GM23248 (cell line): ENCODE measurements around the gene B3GAT3. TPM values are rescaled to one million over a fixed set of nuclear protein-coding genes. Genes with fewer than 3 reads are reported as not detected.
A peak's percentile ranks its signal among the peaks of the same experiment; 100 is the strongest.

Source experiments
- DNase-seq: peaks from one replicate; pipeline ENCODE4 v3.0.0-alpha.2; 2015
- H2AFZ ChIP-seq: fragments of 200-600 bp; sonication (generic); 2 replicates; pipeline ENCODE4 v1.6.1; 2016; ENCODE audit warnings: antibody characterized with exemption
- H3F3A ChIP-seq: fragments of 200-600 bp; sonication (generic); 2 replicates; pipeline ENCODE4 v1.6.1; 2016; ENCODE audit warnings: mild to moderate bottlenecking, antibody characterized with exemption, mixed run types; ENCODE audit not compliant: insufficient read depth
- H3K27ac ChIP-seq: fragments of 200-600 bp; sonication (generic); 2 replicates; pipeline ENCODE4 v1.5.1; 2016; ENCODE audit warnings: mild to moderate bottlenecking
- H3K27me3 ChIP-seq: fragments of 200-600 bp; sonication (generic); replicated peaks from 2 replicates; pipeline ENCODE4 v1.6.1; 2016; ENCODE audit warnings: mild to moderate bottlenecking; ENCODE audit not compliant: insufficient read depth
- H3K36me3 ChIP-seq: fragments of 200-600 bp; sonication (generic); 2 replicates; pipeline ENCODE4 v1.6.1; 2016; ENCODE audit warnings: low read depth, mild to moderate bottlenecking
- H3K4me1 ChIP-seq: fragments of 200-600 bp; sonication (generic); 2 replicates; pipeline ENCODE4 v1.6.1; 2016; ENCODE audit warnings: mild to moderate bottlenecking; ENCODE audit not compliant: insufficient read depth
- H3K4me2 ChIP-seq: fragments of 200-600 bp; sonication (generic); one replicate; pipeline ENCODE4 v1.6.1; 2016; ENCODE audit warnings: mild to moderate bottlenecking; ENCODE audit not compliant: unreplicated experiment
- H3K4me3 ChIP-seq: fragments of 200-600 bp; sonication (generic); 2 replicates; pipeline ENCODE4 v1.5.1; 2016; ENCODE audit warnings: mild to moderate bottlenecking
- H3K79me2 ChIP-seq: fragments of 200-600 bp; sonication (generic); 2 replicates; pipeline ENCODE4 v1.6.1; 2016; ENCODE audit warnings: mild to moderate bottlenecking; ENCODE audit not compliant: insufficient read depth
- H3K9ac ChIP-seq: fragments of 200-600 bp; sonication (generic); 2 replicates; pipeline ENCODE4 v1.6.1; 2016; ENCODE audit warnings: mild to moderate bottlenecking
- H3K9me2 ChIP-seq: fragments of 200-600 bp; sonication (generic); 2 replicates; pipeline ENCODE4 v1.6.1; 2016; ENCODE audit warnings: mixed run types, mild to moderate bottlenecking, moderate library complexity; ENCODE audit not compliant: insufficient read depth
- H3K9me3 ChIP-seq: fragments of 200-600 bp; sonication (generic); one replicate; pipeline ENCODE4 v1.6.1; 2017; ENCODE audit warnings: low read depth
- H4K20me1 ChIP-seq: fragments of 200-600 bp; sonication (generic); 2 replicates; pipeline ENCODE4 v1.6.0; 2016; ENCODE audit not compliant: insufficient read depth
- EZH2 ChIP-seq: fragments of 200-600 bp; sonication (generic); IDR thresholded peaks from 2 replicates; pipeline ENCODE4 v1.6.1; 2018; ENCODE audit warnings: antibody characterized with exemption, mild to moderate bottlenecking; ENCODE audit not compliant: insufficient read depth, poor library complexity, severe bottlenecking
- EZH2phosphoT487 ChIP-seq: fragments of 200-600 bp; sonication (generic); IDR thresholded peaks from 2 replicates; pipeline ENCODE4 v1.6.1; 2018; ENCODE audit warnings: antibody characterized with exemption, moderate library complexity, mild to moderate bottlenecking, low read depth; ENCODE audit not compliant: insufficient read depth
- WGBS, 2 experiments: methylation state at CpG; one replicate each; pipeline ENCODE4 v1.1.6; 2015 to 2017; ENCODE audit warnings: low lambda C conversion rate in 2 of 2, low coverage in 1 of 2; ENCODE audit errors: missing lambda C conversion rate in 2 of 2; 5-methylcytosine and 5-hydroxymethylcytosine counted together
- in situ Hi-C: fragments of 300-500 bp; cut with MboI; formaldehyde crosslinking; loops from 2 replicates; pipeline ENCODE4 v1.15.0; 2020
- microRNA-seq: library from miRNA; unstranded; fragments of <30 nt; microRNA quantifications from one replicate; pipeline ENCODE4, GENCODE V29; 2016; ENCODE audit warnings: borderline number of aligned reads
- polyA plus RNA-seq: library from polyadenylated mRNA; unstranded; fragments of >200 nt; fragmentation: Nextera tagmentation; extraction: Ambion mirVana; gene quantifications from 2 replicates; pipeline ENCODE4 v1.2.1, GENCODE V29; 2016
- small RNA-seq: library from RNA; depleted of rRNA; stranded (forward); fragments of <200 nt; gene quantifications from one replicate; pipeline ENCODE3, GENCODE V24; 2014; ENCODE audit warnings: low read depth, low replicate concordance
- total RNA-seq: library from RNA; depleted of rRNA; stranded (reverse); fragments of >200 nt; shearing (Covaris generic); gene quantifications from 2 replicates; pipeline ENCODE4 v1.2.3, GENCODE V29; 2014; rRNA removed

B3GAT3 gene
- total and polyA plus RNA-seq, 2 experiments from 2014 or later: 35.6 to 44.2 TPM

GRCh38 chr11:62567018-62567633 lies 54.7 kb downstream of the B3GAT3 start:
- no peak overlapping the region for H3K27ac ChIP-seq
- TF ChIP-seq EZH2: no peak
- TF ChIP-seq EZH2phosphoT487: no peak
- peaks cover 96% of the 10 kb centered on the region for H3K79me2 ChIP-seq
- no peaks in the 10 kb centered on the region for H3K9me2 ChIP-seq
- H3K27me3 ChIP-seq: no peaks in the 10 kb centered on the region
- WGBS, 2 experiments: 67 to 78% methylated on average over 8 of the region's 8 CpGs
- H3K9ac ChIP-seq: no peak overlapping the region
- no peaks in the 10 kb centered on the region; the same call in 1 of the 2 replicates for H4K20me1 ChIP-seq
- no peak overlapping the region for H3K4me3 ChIP-seq
- in situ Hi-C loops: no loop called here
- peaks cover 21% of the 10 kb centered on the region for H3K4me1 ChIP-seq
- no peak overlapping the region for H3K4me2 ChIP-seq
- no peak for DNase-seq
- peaks cover 80% of the 10 kb centered on the region for H3K36me3 ChIP-seq
- H2AFZ ChIP-seq: no peak overlapping the region
- peaks cover 71% of the 10 kb centered on the region for H3F3A ChIP-seq
- H3K9me3 ChIP-seq: no peaks in the 10 kb centered on the region

DNA sequence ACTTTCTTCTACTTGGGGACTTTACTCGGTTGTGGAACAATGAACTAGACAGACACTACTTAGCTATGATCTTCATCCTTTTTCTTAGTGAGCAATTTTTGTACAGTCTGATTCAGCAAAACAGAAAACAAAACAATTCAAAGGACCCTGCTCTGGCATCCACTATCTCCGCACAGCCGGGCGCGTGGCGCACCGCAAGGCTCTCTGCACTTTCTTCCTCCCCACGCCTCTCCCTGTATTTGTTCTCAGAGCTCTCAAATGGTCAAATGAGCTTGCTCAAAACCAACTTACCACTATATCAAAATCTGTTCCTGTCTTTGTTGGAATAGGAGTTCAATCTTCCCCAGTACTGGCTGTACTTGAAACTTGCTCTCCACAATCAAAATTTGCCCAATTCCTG lies 55.5 kb downstream of the B3GAT3 start:
- in situ Hi-C loops: no loop called here

More for the DNA sequence above, 55.5 kb downstream of the B3GAT3 start:
- no peaks in the 10 kb centered on the region for H3K9me3 ChIP-seq
- no peaks in the 10 kb centered on the region for H3K27me3 ChIP-seq
- 97 to 98% methylated on average over 8 of the region's 8 CpGs for WGBS, 2 experiments
- H3K4me1 ChIP-seq: peaks cover 15% of the 10 kb centered on the region
- H3K79me2 ChIP-seq: peaks cover 89% of the 10 kb centered on the region
- H3K9ac ChIP-seq: no peak overlapping the region
- peaks cover 76% of the 10 kb centered on the region for H3K36me3 ChIP-seq
- DNase-seq: no peak
- H3K27ac ChIP-seq: 0 out of 2 replicates have a peak overlapping the region, but pooled peaks have one; percentile 29
- H3K4me3 ChIP-seq: no peak overlapping the region
- peaks cover 74% of the 10 kb centered on the region for H3F3A ChIP-seq
- no peaks in the 10 kb centered on the region; the same call in 1 of the 2 replicates for H4K20me1 ChIP-seq
- H3K4me2 ChIP-seq: no peak overlapping the region
- no peak overlapping the region for H2AFZ ChIP-seq
- H3K9me2 ChIP-seq: no peaks in the 10 kb centered on the region
- TF ChIP-seq EZH2: no peak
- no peak for TF ChIP-seq EZH2phosphoT487

Small RNA genes within 50 kb of the gene (microRNA-seq; reads per million reads assigned to microRNA genes)
- gene MIR6747: not detected

Small RNA genes within 50 kb of the gene (small RNA-seq; reads per million reads assigned to genes)
- gene AP001458.1 (not detected), gene MIR6747 (not detected), gene SNORA57 (not detected)

Other genes starting within 250 kb of the B3GAT3 start
- not detected in 2 replicates for gene SCGB1A1, start 203.0 kb downstream of the B3GAT3 start, total RNA-seq
- not detected in 2 replicates for gene SCGB1A1, start 203.0 kb downstream of the B3GAT3 start, polyA plus RNA-seq
- gene AHNAK, start 75.2 kb downstream of the B3GAT3 start, total RNA-seq: 548 and 557 TPM in 2 replicates
- 163 and 167 TPM in 2 replicates for gene AHNAK, start 75.2 kb downstream of the B3GAT3 start, polyA plus RNA-seq
- 1,322 and 1,677 TPM in 2 replicates for gene EEF1G, start 48.1 kb downstream of the B3GAT3 start, total RNA-seq
- 533 and 544 TPM in 2 replicates for gene EEF1G, start 48.1 kb downstream of the B3GAT3 start, polyA plus RNA-seq
- 6.1 and 7.7 TPM in 2 replicates for gene TUT1, start 30.5 kb downstream of the B3GAT3 start, total RNA-seq
- gene TUT1, start 30.5 kb downstream of the B3GAT3 start, polyA plus RNA-seq: 11.1 and 12.1 TPM in 2 replicates
- 98.8 and 114 TPM in 2 replicates for gene MTA2, start 20.1 kb downstream of the B3GAT3 start, total RNA-seq
- gene MTA2, start 20.1 kb downstream of the B3GAT3 start, polyA plus RNA-seq: 26.3 and 28.9 TPM in 2 replicates
- 43.4 and 47.2 TPM in 2 replicates for gene EML3, start 9.2 kb downstream of the B3GAT3 start, total RNA-seq
- gene EML3, start 9.2 kb downstream of the B3GAT3 start, polyA plus RNA-seq: 32.8 and 34.8 TPM in 2 replicates
- gene ROM1, start 8.7 kb downstream of the B3GAT3 start, total RNA-seq: 3.4 and 6.5 TPM in 2 replicates
- 5.4 and 8.8 TPM in 2 replicates for gene ROM1, start 8.7 kb downstream of the B3GAT3 start, polyA plus RNA-seq
- gene GANAB, start 24.6 kb upstream of the B3GAT3 start, total RNA-seq: 307 and 312 TPM in 2 replicates
- 224 and 225 TPM in 2 replicates for gene GANAB, start 24.6 kb upstream of the B3GAT3 start, polyA plus RNA-seq
- 26.4 and 30.4 TPM in 2 replicates for gene INTS5, start 31.3 kb upstream of the B3GAT3 start, total RNA-seq
- 17.1 and 18.9 TPM in 2 replicates for gene INTS5, start 31.3 kb upstream of the B3GAT3 start, polyA plus RNA-seq
- gene C11orf98, start 43.2 kb upstream of the B3GAT3 start, total RNA-seq: 16.6 and 24.2 TPM in 2 replicates
- gene C11orf98, start 43.2 kb upstream of the B3GAT3 start, polyA plus RNA-seq: 76.8 and 77.9 TPM in 2 replicates
- gene CSKMT, start 43.3 kb upstream of the B3GAT3 start, total RNA-seq: 5.4 and 6.1 TPM in 2 replicates
- 2.9 and 3.6 TPM in 2 replicates for gene CSKMT, start 43.3 kb upstream of the B3GAT3 start, polyA plus RNA-seq
- 2.3 and 5.9 TPM in 2 replicates for gene UQCC3, start 49.7 kb upstream of the B3GAT3 start, total RNA-seq
- gene UQCC3, start 49.7 kb upstream of the B3GAT3 start, polyA plus RNA-seq: 14.5 and 15.1 TPM in 2 replicates
- 5.8 and 12.6 TPM in 2 replicates for gene LBHD1, start 50.3 kb upstream of the B3GAT3 start, total RNA-seq
- gene LBHD1, start 50.3 kb upstream of the B3GAT3 start, polyA plus RNA-seq: 3.6 and 4.3 TPM in 2 replicates
- 131 and 135 TPM in 2 replicates for gene UBXN1, start 57.1 kb upstream of the B3GAT3 start, total RNA-seq
- gene UBXN1, start 57.1 kb upstream of the B3GAT3 start, polyA plus RNA-seq: 84.0 and 85.3 TPM in 2 replicates
- gene LRRN4CL, start 67.5 kb upstream of the B3GAT3 start, total RNA-seq: 6.9 and 12.3 TPM in 2 replicates
- gene LRRN4CL, start 67.5 kb upstream of the B3GAT3 start, polyA plus RNA-seq: 2.1 and 2.3 TPM in 2 replicates
- 51.0 and 63.5 TPM in 2 replicates for gene BSCL2, start 85.4 kb upstream of the B3GAT3 start, total RNA-seq
- 74.5 and 79.0 TPM in 2 replicates for gene BSCL2, start 85.4 kb upstream of the B3GAT3 start, polyA plus RNA-seq
- gene GNG3, start 85.7 kb upstream of the B3GAT3 start, total RNA-seq: not detected in 2 replicates
- gene GNG3, start 85.7 kb upstream of the B3GAT3 start, polyA plus RNA-seq: 0.29 TPM in 1 of 2 replicates, not detected in the other
- gene HNRNPUL2, start 105.5 kb upstream of the B3GAT3 start, total RNA-seq: 2.9 and 5.0 TPM in 2 replicates
- 2.1 and 3.1 TPM in 2 replicates for gene HNRNPUL2, start 105.5 kb upstream of the B3GAT3 start, polyA plus RNA-seq
- gene TTC9C, start 106.5 kb upstream of the B3GAT3 start, total RNA-seq: 28.9 and 54.6 TPM in 2 replicates
- 40.1 and 46.6 TPM in 2 replicates for gene TTC9C, start 106.5 kb upstream of the B3GAT3 start, polyA plus RNA-seq
- gene ZBTB3, start 132.2 kb upstream of the B3GAT3 start, total RNA-seq: 6.6 and 8.0 TPM in 2 replicates
- gene ZBTB3, start 132.2 kb upstream of the B3GAT3 start, polyA plus RNA-seq: 4.9 and 5.5 TPM in 2 replicates
- 61.2 and 73.3 TPM in 2 replicates for gene POLR2G, start 139.6 kb upstream of the B3GAT3 start, total RNA-seq
- 154 and 156 TPM in 2 replicates for gene POLR2G, start 139.6 kb upstream of the B3GAT3 start, polyA plus RNA-seq
- gene TAF6L, start 149.4 kb upstream of the B3GAT3 start, total RNA-seq: 11.6 and 22.5 TPM in 2 replicates
- 8.2 and 9.1 TPM in 2 replicates for gene TAF6L, start 149.4 kb upstream of the B3GAT3 start, polyA plus RNA-seq
- 73.3 and 151 TPM in 2 replicates for gene TMEM179B, start 165.4 kb upstream of the B3GAT3 start, total RNA-seq
- gene TMEM179B, start 165.4 kb upstream of the B3GAT3 start, polyA plus RNA-seq: 140 and 150 TPM in 2 replicates
- 32.0 and 33.4 TPM in 2 replicates for gene TMEM223, start 170.0 kb upstream of the B3GAT3 start, total RNA-seq
- gene TMEM223, start 170.0 kb upstream of the B3GAT3 start, polyA plus RNA-seq: 31.4 and 34.2 TPM in 2 replicates
- 25.0 and 32.0 TPM in 2 replicates for gene NXF1, start 183.5 kb upstream of the B3GAT3 start, total RNA-seq
- gene NXF1, start 183.5 kb upstream of the B3GAT3 start, polyA plus RNA-seq: 51.1 and 53.3 TPM in 2 replicates
- gene STX5, start 210.1 kb upstream of the B3GAT3 start, total RNA-seq: 43.9 and 45.7 TPM in 2 replicates
- gene STX5, start 210.1 kb upstream of the B3GAT3 start, polyA plus RNA-seq: 32.0 and 34.0 TPM in 2 replicates
- gene TEX54, start 210.9 kb upstream of the B3GAT3 start, total RNA-seq: not detected in 2 replicates
- 0.44 TPM in 1 of 2 replicates, not detected in the other for gene TEX54, start 210.9 kb upstream of the B3GAT3 start, polyA plus RNA-seq
- gene WDR74, start 217.6 kb upstream of the B3GAT3 start, total RNA-seq: 41.4 and 50.4 TPM in 2 replicates
- gene WDR74, start 217.6 kb upstream of the B3GAT3 start, polyA plus RNA-seq: 33.6 and 34.3 TPM in 2 replicates